WERI-Rb-1 (cell line): ENCODE measurements around the gene CHST8.
A peak's percentile ranks its signal among the peaks of the same experiment; 100 is the strongest.

Source experiments
- DNase-seq: peaks from one replicate; pipeline ENCODE4 v3.0.0-alpha.2; 2020
- H3K27ac ChIP-seq: fragments of 250-450 bp; sonication (Bioruptor Pico); 2 replicates; pipeline ENCODE4 v1.5.1; 2020; ENCODE audit warnings: mild to moderate bottlenecking, moderate library complexity
- H3K27me3 ChIP-seq: fragments of 250-450 bp; sonication (Bioruptor Pico); 2 replicates; pipeline ENCODE4 v1.5.1; 2021; ENCODE audit warnings: mild to moderate bottlenecking, low read depth, moderate library complexity; ENCODE audit not compliant: insufficient read depth, severe bottlenecking
- H3K36me3 ChIP-seq: fragments of 250-450 bp; sonication (Bioruptor Pico); 2 replicates; pipeline ENCODE4 v1.5.1; 2020; ENCODE audit warnings: mild to moderate bottlenecking, moderate library complexity
- H3K4me3 ChIP-seq: 2 replicates; pipeline ENCODE4 v1.5.1; 2011; ENCODE audit warnings: low read depth, mild to moderate bottlenecking, control low read depth, low read length
- H3K9me3 ChIP-seq: fragments of 250-450 bp; sonication (Bioruptor Pico); 2 replicates; pipeline ENCODE4 v1.5.1; 2021; ENCODE audit warnings: mild to moderate bottlenecking, moderate library complexity; ENCODE audit not compliant: severe bottlenecking
- TF ChIP-seq, protein P1 (sequence below): IDR thresholded peaks from 2 replicates; pipeline ENCODE4 v1.5.1; 2011; ENCODE audit warnings: low read depth, mild to moderate bottlenecking, control low read depth, inconsistent platforms, low read length

CHST8 gene

GRCh38 chr19:33673258-33673875 lies 51.6 kb downstream of the CHST8 start:
- H3K36me3 ChIP-seq: no peaks in the 10 kb centered on the region
- H3K9me3 ChIP-seq: no peaks in the 10 kb centered on the region
- no peaks in the 10 kb centered on the region for H3K27me3 ChIP-seq
- no peak for DNase-seq
- H3K27ac ChIP-seq: no peak overlapping the region
- H3K4me3 ChIP-seq: no peak overlapping the region
- TF ChIP-seq, protein P1, sequence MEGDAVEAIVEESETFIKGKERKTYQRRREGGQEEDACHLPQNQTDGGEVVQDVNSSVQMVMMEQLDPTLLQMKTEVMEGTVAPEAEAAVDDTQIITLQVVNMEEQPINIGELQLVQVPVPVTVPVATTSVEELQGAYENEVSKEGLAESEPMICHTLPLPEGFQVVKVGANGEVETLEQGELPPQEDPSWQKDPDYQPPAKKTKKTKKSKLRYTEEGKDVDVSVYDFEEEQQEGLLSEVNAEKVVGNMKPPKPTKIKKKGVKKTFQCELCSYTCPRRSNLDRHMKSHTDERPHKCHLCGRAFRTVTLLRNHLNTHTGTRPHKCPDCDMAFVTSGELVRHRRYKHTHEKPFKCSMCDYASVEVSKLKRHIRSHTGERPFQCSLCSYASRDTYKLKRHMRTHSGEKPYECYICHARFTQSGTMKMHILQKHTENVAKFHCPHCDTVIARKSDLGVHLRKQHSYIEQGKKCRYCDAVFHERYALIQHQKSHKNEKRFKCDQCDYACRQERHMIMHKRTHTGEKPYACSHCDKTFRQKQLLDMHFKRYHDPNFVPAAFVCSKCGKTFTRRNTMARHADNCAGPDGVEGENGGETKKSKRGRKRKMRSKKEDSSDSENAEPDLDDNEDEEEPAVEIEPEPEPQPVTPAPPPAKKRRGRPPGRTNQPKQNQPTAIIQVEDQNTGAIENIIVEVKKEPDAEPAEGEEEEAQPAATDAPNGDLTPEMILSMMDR: no peak

GRCh38 chr19:33673996-33674625 lies 52.4 kb downstream of the CHST8 start:
- H3K4me3 ChIP-seq: no peak overlapping the region
- no peaks in the 10 kb centered on the region for H3K36me3 ChIP-seq
- no peak for DNase-seq
- TF ChIP-seq, protein P1: no peak
- no peaks in the 10 kb centered on the region for H3K9me3 ChIP-seq
- peak overlapping the region; percentile 80 for H3K27ac ChIP-seq
- no peaks in the 10 kb centered on the region for H3K27me3 ChIP-seq

- no peaks in the 10 kb centered on the region for H3K36me3 ChIP-seq
- H3K4me3 ChIP-seq: no peak overlapping the region
- no peaks in the 10 kb centered on the region for H3K9me3 ChIP-seq
- H3K27ac ChIP-seq: peak overlapping the region; percentile 80
- H3K27me3 ChIP-seq: no peaks in the 10 kb centered on the region
- TF ChIP-seq, protein P1: no peak
- no peak for DNase-seq
Observed at GRCh38 chr19:33674626-33675367, 53.0 kb downstream of the CHST8 start.

DNA sequence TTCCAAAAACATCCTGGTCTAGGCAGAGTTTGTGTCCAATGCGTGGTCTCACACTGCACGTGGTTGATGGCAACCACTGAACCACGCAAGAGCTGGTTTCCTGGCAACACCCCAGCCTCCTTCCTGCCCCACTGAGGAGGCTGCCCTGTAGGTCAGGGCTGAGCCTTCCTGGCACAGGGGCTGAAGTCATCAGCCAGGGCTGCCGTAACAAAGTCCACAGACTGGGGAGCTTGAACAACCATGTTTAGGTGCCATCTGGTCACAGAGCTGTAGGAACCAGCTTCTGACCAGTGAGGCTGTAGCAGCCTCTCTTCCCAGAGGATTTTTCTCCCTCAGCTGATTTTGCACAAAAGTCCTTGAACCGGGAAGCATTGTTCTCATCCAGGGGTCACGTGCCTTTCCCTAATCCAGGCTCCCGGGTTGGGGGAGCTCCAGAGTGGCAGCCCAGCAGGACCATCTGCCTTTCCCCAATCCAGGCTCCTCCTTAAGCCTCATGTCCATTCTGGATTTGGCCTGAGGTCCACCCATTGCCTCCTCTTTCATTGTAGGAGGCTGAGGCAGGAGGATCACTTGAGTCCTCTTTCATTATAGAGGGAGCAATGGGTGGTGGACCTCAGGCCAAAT lies 53.9 kb downstream of the CHST8 start:
- DNase-seq: peak; percentile 69

DNA sequence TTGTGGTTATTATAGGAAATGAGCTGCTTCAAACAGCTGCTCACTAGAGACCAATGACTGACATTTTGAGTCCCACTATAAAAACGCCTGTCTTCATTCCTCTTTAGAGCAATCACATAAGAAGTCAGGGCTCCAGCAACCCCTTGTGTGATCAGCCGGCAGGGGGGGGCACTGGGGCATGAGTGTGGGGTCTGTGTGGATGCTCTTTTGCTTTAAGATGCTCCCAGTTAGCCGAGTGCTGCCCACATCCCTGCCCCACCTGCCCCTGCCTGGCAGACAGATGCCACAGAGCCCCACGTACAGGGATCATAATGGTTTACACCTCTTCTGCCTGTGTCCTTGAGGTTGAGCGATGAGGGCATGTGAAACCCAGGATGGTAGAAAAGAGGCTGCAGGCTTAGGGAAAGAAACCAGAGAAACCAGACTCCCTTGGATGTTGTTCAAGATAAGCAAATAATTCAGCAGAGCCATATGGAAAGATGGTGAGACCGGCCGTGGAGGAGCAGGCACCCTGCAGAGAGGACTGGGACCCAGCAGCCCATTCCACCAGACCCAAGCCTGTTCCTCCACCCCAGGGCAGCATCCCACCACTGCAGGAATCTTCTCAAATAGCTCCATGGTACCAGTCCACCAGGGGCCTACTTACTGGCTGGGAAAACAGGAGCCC lies 55.4 kb downstream of the CHST8 start:
- Histone ChIP-seq H3K27me3 (no peaks in the 10 kb centered on the region), H3K4me3 (no peak overlapping the region), H3K9me3 (no peaks in the 10 kb centered on the region), H3K36me3 (no peaks in the 10 kb centered on the region), H3K27ac (no peak overlapping the region)
- DNase-seq: no peak
- TF ChIP-seq, protein P1: 0 out of 2 replicates have a peak, but pooled peaks have one; percentile 7

More for the DNA sequence above, 53.9 kb downstream of the CHST8 start:
- no peaks in the 10 kb centered on the region for H3K36me3 ChIP-seq
- H3K27ac ChIP-seq: peak overlapping the region; percentile 80
- H3K27me3 ChIP-seq: no peaks in the 10 kb centered on the region
- H3K4me3 ChIP-seq: no peak overlapping the region
- TF ChIP-seq, protein P1: no peak
- H3K9me3 ChIP-seq: no peaks in the 10 kb centered on the region
